Peyer's patch (tissue), 4 donors: ENCODE measurements around the gene SHKBP1. TPM values are rescaled to one million over a fixed set of nuclear protein-coding genes. Genes with fewer than 3 reads are reported as not detected.

Experiments used
- DNase-seq, 3 donors: peaks; one replicate each; pipeline ENCODE4 v3.0.0-alpha.2; 2017 to 2019
- H3K27ac ChIP-seq, 4 donors: fragments of 200-600 bp; sonication (generic); one replicate each; pipeline ENCODE4 v1.5.1; 2016 to 2019
- H3K27me3 ChIP-seq, 2 donors: fragments of 200-600 bp; sonication (generic); one replicate each; pipeline ENCODE4 v1.5.1; 2019
- H3K36me3 ChIP-seq, 3 donors: fragments of 200-600 bp; sonication (generic); one replicate each; pipeline ENCODE4 v1.5.1; 2016 to 2019
- H3K4me1 ChIP-seq, 4 donors: fragments of 200-600 bp; sonication (generic); one replicate each; pipeline ENCODE4 v1.5.1; 2016 to 2019
- H3K4me3 ChIP-seq, 4 donors: fragments of 200-600 bp; sonication (generic); 1 replicate in 3 of 4; 2 replicates in 1 of 4; pipeline ENCODE4 v1.5.1; 2016 to 2019; ENCODE audit warnings: mild to moderate bottlenecking in 1 of 4
- H3K9me3 ChIP-seq, 4 donors: fragments of 200-600 bp; sonication (generic); one replicate each; pipeline ENCODE4 v1.5.1; 2016 to 2019; ENCODE audit warnings: mild to moderate bottlenecking in 1 of 4
- CTCF ChIP-seq, 6 experiments: fragments of 450-650 bp in 4 of 6; fragments of 200-600 bp in 2 of 6; sonication (generic) in 1 of 6; IDR thresholded peaks; one replicate each; pipeline ENCODE4 v1.5.1; 2017 to 2019; ENCODE audit warnings: antibody characterized with exemption in 6 of 6, mild to moderate bottlenecking in 3 of 6, moderate library complexity in 1 of 6
- POLR2A ChIP-seq, 2 donors: fragments of 450-650 bp; IDR thresholded peaks; one replicate each; pipeline ENCODE4 v1.5.1; 2017; ENCODE audit warnings: antibody characterized with exemption in 2 of 2, mild to moderate bottlenecking in 2 of 2, moderate library complexity in 2 of 2
- total RNA-seq, 4 donors: library from RNA; depleted of rRNA; stranded (reverse); fragments of >200 nt; gene quantifications; one replicate each; pipeline ENCODE4 v1.1.0, GENCODE V29; 2016

SHKBP1 gene
- total RNA-seq, 4 donors from 2014 or later, result 73.4 to 121 (median 99.9) TPM

DNA sequence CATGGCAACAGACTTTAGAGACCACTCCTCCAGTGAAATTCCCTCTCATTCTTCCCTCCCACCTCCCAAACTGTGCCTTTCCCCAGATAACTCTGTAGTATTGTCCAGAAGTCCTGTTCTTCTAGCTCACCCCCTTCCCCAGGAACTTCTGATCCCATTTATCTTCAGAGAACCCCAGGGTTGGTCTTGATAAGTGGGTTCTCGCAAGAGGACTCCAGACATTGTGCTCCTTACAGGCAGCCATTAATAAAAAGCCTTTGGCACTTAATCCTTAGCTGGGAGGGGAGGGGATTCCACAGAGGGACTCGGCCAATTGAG is 26.4 kb downstream of the SHKBP1 start:
- Histone ChIP-seq H3K27ac (peak overlapping the region; percentile 82 to 98 (median 90)), H3K9me3 (no peaks in the 10 kb centered on the region), H3K36me3 (no peaks in the 10 kb centered on the region), H3K4me1 (peaks cover 12 to 85% (median 57%) of the 10 kb centered on the region in 4 donors), H3K4me3 (peak overlapping the region in 3 of 4 donors; percentile 34 to 57 (median 56)), H3K27me3 (peaks cover 0 to 25% of the 10 kb centered on the region in 2 donors)
- DNase-seq, result no peak
- TF ChIP-seq CTCF (IDR thresholded peaks at IDR 0.05), result no peak
- no peak for TF ChIP-seq POLR2A (IDR thresholded peaks at IDR 0.05)

- TF ChIP-seq CTCF (IDR thresholded peaks at IDR 0.05), result no peak
- peak; percentile 30 to 63 for TF ChIP-seq POLR2A (IDR thresholded peaks at IDR 0.05)
- peak; percentile 98 to 100 (median 100) for DNase-seq
- Histone ChIP-seq H3K36me3 (no peaks in the 10 kb centered on the region), H3K27ac (peak overlapping the region; percentile 82 to 98 (median 90)), H3K4me3 (peak overlapping the region; percentile 32 to 57 (median 50)), H3K27me3 (peaks cover 0 to 22% of the 10 kb centered on the region in 2 donors), H3K4me1 (peaks cover 12 to 84% (median 52%) of the 10 kb centered on the region in 4 donors), H3K9me3 (no peaks in the 10 kb centered on the region)
Observed at GRCh38 chr19:40603389-40604170, 26.9 kb downstream of the SHKBP1 start.

DNA sequence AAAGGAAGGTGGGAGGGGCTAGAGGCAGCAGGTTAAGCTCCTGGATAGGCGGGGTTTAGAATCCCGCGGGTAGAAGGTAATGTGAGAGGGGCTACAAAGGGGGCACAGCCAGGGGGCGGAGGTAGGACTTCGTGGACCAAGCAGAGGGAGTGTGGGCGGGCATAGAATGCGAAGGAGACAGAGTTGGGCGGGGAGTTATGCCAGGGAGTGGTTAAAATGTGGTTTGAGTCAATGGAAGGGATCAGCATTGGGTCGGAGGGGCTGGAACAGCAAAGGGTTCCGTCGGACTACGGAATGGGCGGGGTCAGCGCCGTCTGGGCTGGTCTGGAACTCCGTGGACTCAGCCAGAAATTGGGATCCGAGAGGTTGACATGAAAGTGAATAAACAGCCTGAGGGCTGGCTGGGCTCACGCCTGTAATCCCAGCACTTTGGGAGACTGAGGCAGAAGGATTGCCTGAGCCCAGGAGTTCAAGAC is 27.5 kb downstream of the SHKBP1 start:
- H3K27me3 ChIP-seq, result peaks cover 0 to 18% of the 10 kb centered on the region in 2 donors
- peaks cover 12 to 79% (median 50%) of the 10 kb centered on the region in 4 donors for H3K4me1 ChIP-seq
- H3K9me3 ChIP-seq, result no peaks in the 10 kb centered on the region
- H3K36me3 ChIP-seq, result no peaks in the 10 kb centered on the region
- H3K27ac ChIP-seq, result peak overlapping the region; percentile 82 to 98 (median 90)
- H3K4me3 ChIP-seq, result peak overlapping the region; percentile 32 to 57 (median 50)
- no peak for DNase-seq
- TF ChIP-seq POLR2A (IDR thresholded peaks at IDR 0.05) (no peak), CTCF (IDR thresholded peaks at IDR 0.05) (no peak)

- no peaks in the 10 kb centered on the region for H3K9me3 ChIP-seq
- peaks cover 12 to 74% (median 44%) of the 10 kb centered on the region in 4 donors for H3K4me1 ChIP-seq
- peak overlapping the region; percentile 40 to 57 (median 50) for H3K4me3 ChIP-seq
- no peaks in the 10 kb centered on the region for H3K36me3 ChIP-seq
- peak overlapping the region; percentile 82 to 98 (median 90) for H3K27ac ChIP-seq
- peaks cover 0 to 13% of the 10 kb centered on the region in 2 donors for H3K27me3 ChIP-seq
- TF ChIP-seq POLR2A (IDR thresholded peaks at IDR 0.05) (no peak), CTCF (IDR thresholded peaks at IDR 0.05) (no peak)
- peak in 2 of 3 donors; percentile 72 to 76 for DNase-seq
Observed at GRCh38 chr19:40604647-40605215, 28.1 kb downstream of the SHKBP1 start.

DNA sequence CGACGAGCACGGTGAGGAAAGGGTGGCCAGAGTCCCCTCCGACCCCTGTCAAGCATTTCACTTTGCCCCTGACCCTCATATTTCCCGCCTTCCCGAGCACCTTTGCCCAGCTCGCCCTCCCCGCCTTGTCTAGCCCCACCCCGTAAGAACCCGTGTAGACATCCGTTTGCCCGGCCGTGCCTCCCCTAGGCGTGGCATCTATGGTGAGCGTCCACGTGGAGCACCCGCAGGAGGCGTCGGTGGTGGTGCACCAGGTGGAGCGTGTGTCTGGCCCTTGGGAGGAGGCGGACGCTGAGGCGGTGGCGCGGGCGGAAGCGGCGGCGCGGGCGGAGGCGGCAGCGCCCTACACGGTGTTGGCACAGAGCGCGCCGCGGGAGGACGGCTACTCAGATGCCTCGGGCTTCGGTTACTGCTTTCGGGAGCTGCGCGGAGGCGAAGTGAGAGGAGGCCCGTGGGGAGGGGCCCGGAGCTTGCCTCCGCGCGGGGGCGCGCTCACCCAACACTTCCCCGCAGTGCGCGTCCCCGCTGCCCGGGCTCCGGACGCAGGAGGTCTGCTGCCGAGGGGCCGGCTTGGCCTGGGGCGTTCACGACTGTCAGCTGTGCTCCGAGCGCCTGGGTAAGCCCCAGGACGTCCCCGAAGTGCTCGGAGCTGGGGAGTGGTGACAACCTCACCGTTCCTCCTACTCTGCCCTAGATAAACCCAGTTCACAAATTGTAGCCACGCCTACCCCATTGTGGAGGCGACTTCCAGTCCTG is 28.7 kb downstream of the SHKBP1 start:
- TF ChIP-seq CTCF (IDR thresholded peaks at IDR 0.05) (peak in 4 of 6 experiments; percentile 17 to 54 (median 32)), POLR2A (IDR thresholded peaks at IDR 0.05) (peak; percentile 84 to 85)
- peaks cover 12 to 70% (median 40%) of the 10 kb centered on the region in 4 donors for H3K4me1 ChIP-seq
- peaks cover 0 to 6% of the 10 kb centered on the region in 2 donors for H3K27me3 ChIP-seq
- peak overlapping the region; percentile 40 to 57 (median 50) for H3K4me3 ChIP-seq
- H3K36me3 ChIP-seq, result no peaks in the 10 kb centered on the region
- DNase-seq, result peak; percentile 85 to 96 (median 95)
- H3K9me3 ChIP-seq, result no peaks in the 10 kb centered on the region
- peak overlapping the region; percentile 82 to 98 (median 90) for H3K27ac ChIP-seq
